ENCODE data around the gene FGD3.

GRCh38 chr9:93052791-93053540 is 105.6 kb downstream of the FGD3 start:
- TF ChIP-seq POLR2A (IDR thresholded peaks at IDR 0.05; ENCODE audit: low read depth, low read length) (no peak), POLR2AphosphoS5 (IDR thresholded peaks at IDR 0.05; ENCODE audit: low read depth, low read length) (no peak), TAF1 (IDR thresholded peaks at IDR 0.05; ENCODE audit: borderline replicate concordance, low read depth, low read length) (no peak)
